Testis (tissue), 2 donors: ENCODE results near the gene LNX2.

Source experiments
- CTCF ChIP-seq, 3 experiments: fragments of 450-650 bp in 2 of 3; fragments of 200-600 bp in 1 of 3; sonication (generic) in 1 of 3; IDR thresholded peaks; one replicate each; pipeline ENCODE4 v1.5.1; 2016 to 2019; ENCODE audit warnings: antibody characterized with exemption in 3 of 3, mild to moderate bottlenecking in 2 of 3, moderate library complexity in 1 of 3
- POLR2A ChIP-seq: fragments of 450-650 bp; IDR thresholded peaks from one replicate; pipeline ENCODE4 v1.6.1; 2017; ENCODE audit warnings: antibody characterized with exemption, mild to moderate bottlenecking, moderate library complexity

- TF ChIP-seq CTCF (IDR thresholded peaks at IDR 0.05) (no peak), POLR2A (no peak)
These were observed 78.9 kb downstream of the LNX2 start for GRCh38 chr13:27541386-27541785.
